HepG2 (cell line): ENCODE measurements around the gene MORN3. TPM values are rescaled to one million over a fixed set of nuclear protein-coding genes. Genes with fewer than 3 reads are reported as not detected.

Source experiments
- ATAC-seq: fragments of 200-7000 bp; cut with Tn5 transposase; 3 replicates; pipeline ENCODE4 v1.9.1; 2020; ENCODE audit warnings: mild to moderate bottlenecking, moderate library complexity
- BruUV-seq: library from RNA; stranded (reverse); fragments of 400-500 nt; replicated peaks from 2 replicates; lab custom pipeline; 2021; lab: Mats Ljungman, UMichigan
- CTCF ChIA-PET: fragments of 300-600 bp; formaldehyde crosslinking; extraction: SDS; loops from one replicate; lab custom pipeline; 2021; ENCODE audit warnings: low total read pairs, inconsistent platforms, low intra/inter-chr PET ratio; lab: Yijun Ruan, JAX
- POLR2A ChIA-PET: fragments of 350-600 bp; sonication (Branson Sonifier 250); formaldehyde crosslinking; loops from one replicate; lab custom pipeline; 2020; ENCODE audit warnings: antibody characterized with exemption, inconsistent platforms; lab: Yijun Ruan, JAX
- DNase-seq: peaks from one replicate; pipeline ENCODE4 v3.0.0-alpha.2; 2015; ENCODE audit warnings: low spot score
- FAIRE-seq: peaks from 3 replicates; lab custom pipeline; 2011; peaks lifted over from hg19 to GRCh38; lab: Jason Lieb, UNC
- H2AFZ ChIP-seq: one replicate; pipeline ENCODE4 v1.6.1; 2011; ENCODE audit warnings: low read length, inconsistent platforms
- H3K27ac ChIP-seq: fragments of 300-600 bp; 3 replicates; pipeline ENCODE4 v1.8.0; 2011; ENCODE audit warnings: mixed run types, mild to moderate bottlenecking, mixed read lengths, low read length, inconsistent platforms; ENCODE audit not compliant: insufficient read depth; ENCODE audit errors: extremely low read length
- H3K27me3 ChIP-seq, 2 experiments: fragments of 200-600 bp in 1 of 2; 2 replicates in 1 of 2; 3 replicates in 1 of 2; pipeline versions ENCODE4 v1.6.0 to v1.8.0; 2011; ENCODE audit warnings: low read length in 2 of 2, mild to moderate bottlenecking in 2 of 2, moderate library complexity in 2 of 2, inconsistent platforms in 1 of 2; ENCODE audit not compliant: insufficient read depth in 2 of 2, control insufficient read depth in 1 of 2
- H3K36me3 ChIP-seq, 2 experiments: fragments of 200-600 bp in 1 of 2; replicated peaks in 1 of 2; 2 replicates in 1 of 2; 3 replicates in 1 of 2; pipeline versions ENCODE4 v1.5.1 to v1.8.0; 2011; ENCODE audit warnings: low read length in 2 of 2, inconsistent platforms in 1 of 2; ENCODE audit not compliant: insufficient read depth in 2 of 2, control insufficient read depth in 1 of 2
- H3K4me1 ChIP-seq: 2 replicates; pipeline ENCODE4 v1.5.1; 2012; ENCODE audit warnings: low read length, inconsistent platforms; ENCODE audit not compliant: insufficient read depth
- H3K4me2 ChIP-seq: 2 replicates; pipeline ENCODE4 v1.6.0; 2011; ENCODE audit warnings: low read depth, low read length, inconsistent platforms
- H3K4me3 ChIP-seq, 3 experiments: fragments of 200-600 bp in 1 of 3; sonication (generic), shearing (Covaris generic) in 1 of 3; replicated peaks in 1 of 3; 2 replicates each; pipeline ENCODE4 v1.5.1; 2011 to 2016; ENCODE audit warnings: low read length in 3 of 3, inconsistent platforms in 2 of 3, low read depth in 2 of 3, mild to moderate bottlenecking in 2 of 3, control low read depth in 1 of 3, mixed read lengths in 1 of 3; ENCODE audit not compliant: insufficient read depth in 1 of 3
- H3K79me2 ChIP-seq: one replicate; pipeline ENCODE4 v1.6.1; 2011; ENCODE audit warnings: low read length, inconsistent platforms; ENCODE audit not compliant: insufficient read depth
- H3K9ac ChIP-seq: 2 replicates; pipeline ENCODE4 v1.6.0; 2011; ENCODE audit warnings: mild to moderate bottlenecking, low read depth, low read length, inconsistent platforms; ENCODE audit not compliant: insufficient read depth
- H3K9me3 ChIP-seq: 2 replicates; pipeline ENCODE4 v1.5.1; 2012; ENCODE audit warnings: mild to moderate bottlenecking, low read length
- H4K20me1 ChIP-seq: 2 replicates; pipeline ENCODE4 v1.6.0; 2011; ENCODE audit warnings: inconsistent platforms, mild to moderate bottlenecking, low read length, moderate library complexity; ENCODE audit not compliant: insufficient read depth
- CREB1 ChIP-seq, 2 experiments: fragments of 450-650 bp in 1 of 2; IDR thresholded peaks; 2 replicates each; pipeline ENCODE4 v1.6.1; 2016 to 2017; ENCODE audit warnings: control low read depth in 1 of 2, mild to moderate bottlenecking in 1 of 2, missing compliant biosample characterization in 1 of 2, missing genetic modification characterization in 1 of 2
- E2F1 ChIP-seq: sonication (generic); formaldehyde crosslinking; IDR thresholded peaks from 2 replicates; pipeline ENCODE4 v1.5.0; 2020; ENCODE audit warnings: missing genetic modification reagents
- E2F5 ChIP-seq: sonication (generic); formaldehyde crosslinking; conservative IDR thresholded peaks from 2 replicates; pipeline ENCODE4 v1.4.0; 2020; ENCODE audit warnings: missing genetic modification reagents
- FOXK2 ChIP-seq: fragments of 450-650 bp; IDR thresholded peaks from 2 replicates; pipeline ENCODE4 v1.6.1; 2016
- HDAC1 ChIP-seq: sonication (generic); formaldehyde crosslinking; IDR thresholded peaks from 2 replicates; pipeline ENCODE4 v1.5.1; 2020; ENCODE audit warnings: mild to moderate bottlenecking, missing genetic modification reagents
- HNRNPH1 ChIP-seq: fragments of 200-400 bp; formaldehyde crosslinking; optimal IDR thresholded peaks from 2 replicates; pipeline ENCODE3; 2017; ENCODE audit warnings: mild to moderate bottlenecking, low read depth, low read length
- HNRNPLL ChIP-seq: fragments of 200-400 bp; formaldehyde crosslinking; IDR thresholded peaks from 2 replicates; pipeline ENCODE4 v1.6.1; 2017; ENCODE audit warnings: mild to moderate bottlenecking, low read depth, low read length; ENCODE audit not compliant: poor library complexity, severe bottlenecking
- KMT2A ChIP-seq: sonication (generic); formaldehyde crosslinking; IDR thresholded peaks from 2 replicates; pipeline ENCODE4 v1.4.0; 2020; ENCODE audit warnings: missing genetic modification reagents
- MTA1 ChIP-seq: sonication (generic); formaldehyde crosslinking; IDR thresholded peaks from 2 replicates; pipeline ENCODE4 v1.4.0; 2020; ENCODE audit warnings: missing genetic modification reagents, mild to moderate bottlenecking, borderline replicate concordance
- MYPOP ChIP-seq: sonication (generic); formaldehyde crosslinking; IDR thresholded peaks from 2 replicates; pipeline ENCODE4 v1.8.1; 2023; ENCODE audit warnings: mild to moderate bottlenecking, moderate library complexity, missing genetic modification reagents
- POLR2A ChIP-seq, 2 experiments: IDR thresholded peaks; 2 replicates each; pipeline ENCODE4 v1.6.1; 2011; ENCODE audit warnings: low read depth in 2 of 2, low read length in 2 of 2, mild to moderate bottlenecking in 1 of 2, moderate library complexity in 1 of 2; ENCODE audit not compliant: insufficient read depth in 1 of 2
- RFXAP ChIP-seq: sonication (generic); formaldehyde crosslinking; IDR thresholded peaks from 2 replicates; pipeline ENCODE4 v1.4.0; 2020; ENCODE audit warnings: missing genetic modification reagents, borderline replicate concordance
- RORA ChIP-seq: sonication (generic); formaldehyde crosslinking; IDR thresholded peaks from 2 replicates; pipeline ENCODE4 v1.5.0; 2020; ENCODE audit warnings: mild to moderate bottlenecking, missing genetic modification reagents, moderate library complexity
- RXRA ChIP-seq: sonication (generic); formaldehyde crosslinking; IDR thresholded peaks from 2 replicates; pipeline ENCODE4 v1.5.1; 2020; ENCODE audit warnings: missing genetic modification reagents
- SMAD1 ChIP-seq: sonication (generic); formaldehyde crosslinking; IDR thresholded peaks from 2 replicates; pipeline ENCODE4 v1.4.0; 2020; ENCODE audit warnings: missing genetic modification reagents, low read depth, mild to moderate bottlenecking, borderline replicate concordance
- SMYD3 ChIP-seq: sonication (generic); formaldehyde crosslinking; IDR thresholded peaks from 2 replicates; pipeline ENCODE4 v1.8.1; 2023; ENCODE audit warnings: mild to moderate bottlenecking, missing genetic modification reagents
- ZFP37 ChIP-seq: sonication (generic); formaldehyde crosslinking; IDR thresholded peaks from 2 replicates; pipeline ENCODE4 v1.4.0; 2020; ENCODE audit warnings: missing genetic modification reagents, borderline replicate concordance
- ZSCAN25 ChIP-seq: sonication (generic); formaldehyde crosslinking; IDR thresholded peaks from 2 replicates; pipeline ENCODE4 v1.8.0; 2022; ENCODE audit warnings: mild to moderate bottlenecking, missing genetic modification reagents
- ZUFSP ChIP-seq: sonication (generic); formaldehyde crosslinking; IDR thresholded peaks from 2 replicates; pipeline ENCODE4 v1.9.0; 2021; ENCODE audit warnings: missing genetic modification reagents, mild to moderate bottlenecking, borderline replicate concordance
- WGBS: methylation state at CpG from one replicate; pipeline ENCODE4 v1.1.6; 2017; ENCODE audit warnings: low lambda C conversion rate; 5-methylcytosine and 5-hydroxymethylcytosine counted together
- in situ Hi-C: cut with HindIII; loops from 2 replicates; pipeline ENCODE4 v1.10.0; 2017; ENCODE audit warnings: low pct_unique_long_range_greater_than_20kb; ENCODE audit not compliant: extremely low pct_ligation_motif_present
- intact Hi-C: fragments of 100-400 bp; cut with micrococcal nuclease; formaldehyde crosslinking; loops from one replicate; pipeline ENCODE4 v1.10.0; 2022; ENCODE audit not compliant: unreplicated experiment
- polyA plus RNA-seq, 8 experiments: library from polyadenylated mRNA; depleted of rRNA in 3 of 8; stranded (reverse) in 7 of 8; unstranded in 1 of 8; fragments of >200 nt; fragmentation: Illumina TruSeq in 4 of 8; extraction: Trizol in 4 of 8; gene quantifications; 2 replicates each; pipeline versions ENCODE4 v1.2.1 to v1.2.3, GENCODE V29; 2011 to 2016; ENCODE audit warnings: low read depth in 4 of 8, missing spikeins in 1 of 8, mixed read lengths in 1 of 8; ENCODE audit not compliant: insufficient read depth in 1 of 8
- total RNA-seq, 5 experiments: library from RNA; depleted of rRNA; stranded (reverse); fragments of >200 nt; fragmentation: Illumina TruSeq; extraction: Trizol; gene quantifications; 2 replicates each; pipeline ENCODE4 v1.2.3, GENCODE V29; 2016; ENCODE audit warnings: low read depth in 1 of 5

Gene MORN3
- total and polyA plus RNA-seq, 2 of the 13 experiments (the other 11 are each of a cell fraction or from before 2014, with no cell fraction given) = 1.1 to 2.0 TPM

GRCh38 chr12:121626087-121626852 lies 43.2 kb downstream of the MORN3 start, which contains the start of gene ORAI1:
ORAI1 (plus strand) TSS chr12:121626530.
- BruUV-seq = no TSS peak
- peak; percentile 80 for ATAC-seq
- Histone ChIP-seq H3K27me3 (no peaks in the 10 kb centered on the region), H3K79me2 (peaks cover 9% of the 10 kb centered on the region), H3K36me3 (no peaks in the 10 kb centered on the region), H3K4me3 (peak within 1 kb of the TSS; percentile 62 to 78 (median 70)), H3K4me1 (peaks cover 59% of the 10 kb centered on the region), H3K27ac (peak within 1 kb of the TSS; percentile 82), H3K9me3 (no peaks in the 10 kb centered on the region), H3K4me2 (peak within 1 kb of the TSS; percentile 91), H2AFZ (no peak within 1 kb of the TSS), H4K20me1 (no peaks in the 10 kb centered on the region; the same call in 1 of the 2 replicates), H3K9ac (peak within 1 kb of the TSS; percentile 80)
- intact Hi-C loops = loop anchor here (2.0 kb wide), 1 partner anchor 45 kb away; the partner anchor contains the start of gene KDM2B
- FAIRE-seq = no peak
- in situ Hi-C loops = loop anchor here (5.0 kb wide), 1 partner anchor 74 kb away; no protein-coding TSS in a partner anchor
- ChIA-PET POLR2A (interaction anchor here (0.7 to 2.5 kb wide), 14 partner anchors 9 to 274 kb away, joined by 3 to 14 read pairs (median 6); partner anchors contain the start of genes ANAPC5 and KDM2B), CTCF (no interaction called here)
- peak; percentile 81 for DNase-seq
- WGBS = 3% methylated on average over 12 of the region's 92 CpGs
- TF ChIP-seq E2F1 = peak; percentile 83
- TF ChIP-seq FOXK2 = no peak
- TF ChIP-seq HNRNPH1 = no peak
- peak; percentile 86 for TF ChIP-seq HDAC1 (CRISPR knock-in tag)
- TF ChIP-seq POLR2A (IDR thresholded peaks at IDR 0.05; ENCODE audit: insufficient read depth in 1 of 2, low read depth in 2 of 2, low read length in 2 of 2) = peak; percentile 77 to 91
- peak; percentile 36; the same call in 1 of the 2 replicates for TF ChIP-seq MYPOP (CRISPR knock-in tag)
- 0 out of 2 replicates have a peak, but pooled peaks have one; percentile 8 for TF ChIP-seq SMAD1 (CRISPR knock-in tag)
- no peak for TF ChIP-seq RORA (CRISPR knock-in tag)
- TF ChIP-seq KMT2A (CRISPR knock-in tag) = 0 out of 2 replicates have a peak, but pooled peaks have one; percentile 52
- TF ChIP-seq SMYD3 (CRISPR knock-in tag) = 0 out of 2 replicates have a peak, but pooled peaks have one; percentile 34
- peak; percentile 37; the same call in 1 of the 2 replicates for TF ChIP-seq ZFP37 (CRISPR knock-in tag)
- TF ChIP-seq ZSCAN25 (CRISPR knock-in tag) = no peak
- TF ChIP-seq RXRA (CRISPR knock-in tag) = peak; percentile 98
- peak; percentile 77 for TF ChIP-seq HNRNPLL
- peak; percentile 38; the same call in 1 of the 2 replicates for TF ChIP-seq E2F5 (CRISPR knock-in tag)
- 0 out of 2 replicates have a peak, but pooled peaks have one; percentile 35 for TF ChIP-seq CREB1 (IDR thresholded peaks at IDR 0.05)
- no peak for TF ChIP-seq CREB1 (CRISPR knock-in tag; IDR thresholded peaks at IDR 0.05)
- TF ChIP-seq RFXAP (CRISPR knock-in tag) = 0 out of 2 replicates have a peak, but pooled peaks have one; percentile 21
- TF ChIP-seq MTA1 (CRISPR knock-in tag) = peak; percentile 67; the same call in 1 of the 2 replicates
- no peak for TF ChIP-seq ZUFSP
